GM18499 (cell line): ENCODE measurements around the gene ITPK1.
A peak's percentile ranks its signal among the peaks of the same experiment; 100 is the strongest.
"Not testable (repeated sequence)": the region's sequence is repeated elsewhere in the genome, so short reads cannot be mapped to it uniquely, and the experiment has no call there.

Experiments used
- ATAC-seq: cut with Tn5 transposase; IDR thresholded peaks from one replicate; pipeline ENCODE4 v1.9.1; 2021; ENCODE audit warnings: moderate number of reproducible peaks; ENCODE audit not compliant: insufficient read depth, unreplicated experiment

ITPK1 gene

GRCh38 chr14:93106541-93107156 lies 9.1 kb downstream of the ITPK1 start:
- ATAC-seq, result no peak

GRCh38 chr14:93105856-93106255 lies 9.9 kb downstream of the ITPK1 start:
- ATAC-seq, result not testable (repeated sequence)

- ATAC-seq, result no peak
Measured at GRCh38 chr14:93105362-93105761, 10.4 kb downstream of the ITPK1 start.

- no peak for ATAC-seq
Measured at GRCh38 chr14:93104961-93105360, 10.8 kb downstream of the ITPK1 start.

- ATAC-seq, result peak; percentile 76
Measured at GRCh38 chr14:93103392-93104080, 12.2 kb downstream of the ITPK1 start.

- ATAC-seq, result no peak
Measured at GRCh38 chr14:93102141-93102540, 13.6 kb downstream of the ITPK1 start.

GRCh38 chr14:93101181-93101580 lies 14.5 kb downstream of the ITPK1 start:
- no peak for ATAC-seq

- no peak for ATAC-seq
Measured at GRCh38 chr14:93100570-93100969, 15.2 kb downstream of the ITPK1 start.

- no peak for ATAC-seq
Measured at GRCh38 chr14:93100100-93100499, 15.6 kb downstream of the ITPK1 start.

- no peak for ATAC-seq
Measured at GRCh38 chr14:93099643-93100042, 16.1 kb downstream of the ITPK1 start.

GRCh38 chr14:93099196-93099595 lies 16.5 kb downstream of the ITPK1 start:
- ATAC-seq, result no peak

GRCh38 chr14:93096691-93097322 lies 18.9 kb downstream of the ITPK1 start:
- ATAC-seq, result no peak

- ATAC-seq, result no peak
Measured at GRCh38 chr14:93095742-93096510, 19.8 kb downstream of the ITPK1 start.

GRCh38 chr14:93094121-93094918 lies 21.4 kb downstream of the ITPK1 start:
- no peak for ATAC-seq

- no peak for ATAC-seq
Measured at GRCh38 chr14:93092606-93093556, 22.8 kb downstream of the ITPK1 start.

GRCh38 chr14:93091666-93092065 lies 24.1 kb downstream of the ITPK1 start:
- no peak for ATAC-seq

- no peak for ATAC-seq
Measured at GRCh38 chr14:93090826-93091555, 24.7 kb downstream of the ITPK1 start.

GRCh38 chr14:93089521-93090269 lies 26.0 kb downstream of the ITPK1 start:
- no peak for ATAC-seq
